ENCODE results near the gene ACTN1. TPM values are rescaled to one million over a fixed set of nuclear protein-coding genes. Genes with fewer than 3 reads are reported as not detected.

The ACTN1 gene
- total and polyA plus RNA-seq, 2 experiments from 2014 or later: 121 to 280 TPM

DNA sequence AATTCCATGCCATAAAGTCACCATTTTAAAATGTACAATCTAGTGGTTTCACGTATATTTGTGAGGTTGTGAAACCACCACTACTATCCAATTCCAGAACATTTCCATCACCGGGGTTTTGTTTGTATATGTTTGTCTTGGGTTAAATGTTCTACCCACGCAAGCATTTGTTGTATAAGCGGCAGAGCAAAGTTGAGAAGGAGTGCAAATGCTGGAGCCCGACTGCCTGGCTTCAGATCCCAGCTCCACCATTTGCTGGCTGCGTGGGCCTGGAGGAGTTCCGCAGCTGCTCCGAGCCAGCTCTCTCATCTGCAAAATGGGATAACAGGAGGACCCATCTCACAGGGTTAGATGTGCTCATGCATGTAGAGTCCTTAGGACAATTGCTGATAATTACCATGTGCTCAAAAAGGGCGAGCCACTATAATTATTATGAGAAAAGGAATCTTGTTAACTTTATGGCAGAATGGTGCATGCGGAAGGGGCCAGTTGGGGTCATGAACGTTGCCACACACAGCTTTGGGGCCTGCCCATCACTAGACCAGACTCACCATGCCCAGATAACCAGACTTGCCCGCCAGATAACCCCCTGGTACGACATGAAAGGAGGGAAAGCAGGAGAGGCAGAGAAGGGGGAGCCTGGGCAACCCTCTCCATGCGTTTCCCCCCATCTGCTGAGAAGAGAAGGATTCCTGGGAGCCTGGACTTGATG, 6.4 kb downstream of the ACTN1 start:
- H3K4me1 ChIP-seq (ENCODE audit: insufficient read depth): peaks cover 62% of the 10 kb centered on the region
- H3K27ac ChIP-seq (ENCODE audit: low read depth): no peak overlapping the region
- H3K36me3 ChIP-seq (ENCODE audit: insufficient read depth): 0 out of 2 replicates have a peak, but pooled peaks cover 3% of the 10 kb centered on the region
- H3K27me3 ChIP-seq (ENCODE audit: insufficient read depth): no peaks in the 10 kb centered on the region
- peaks cover 6% of the 10 kb centered on the region for H3K27me3 Mint-ChIP-seq (ENCODE audit: insufficient read depth, low read depth, poor library complexity)
- no peaks in the 10 kb centered on the region for H3K9me2 ChIP-seq (ENCODE audit: insufficient read depth)
- no peak overlapping the region for H3K4me3 ChIP-seq
- no peak for DNase-seq (ENCODE audit: low spot score)
- peaks cover 80% of the 10 kb centered on the region for H3K4me1 Mint-ChIP-seq
- H3K4me2 ChIP-seq: no peak overlapping the region
- no peak for ATAC-seq
- H4K20me1 ChIP-seq (replicated peaks; ENCODE audit: insufficient read depth): peaks cover 81% of the 10 kb centered on the region
- no peak overlapping the region for H3K27ac Mint-ChIP-seq
- H3K79me2 ChIP-seq (replicated peaks; ENCODE audit: insufficient read depth): peaks cover 100% of the 10 kb centered on the region
- H2AFZ ChIP-seq: no peak overlapping the region
- 0 out of 2 replicates have a peak, but pooled peaks cover 13% of the 10 kb centered on the region for H3F3A ChIP-seq (replicated peaks; ENCODE audit: low read depth)
- TF ChIP-seq POLR2AphosphoS5 (IDR thresholded peaks at IDR 0.05; ENCODE audit: low read depth): no peak
- TF ChIP-seq, protein P1, sequence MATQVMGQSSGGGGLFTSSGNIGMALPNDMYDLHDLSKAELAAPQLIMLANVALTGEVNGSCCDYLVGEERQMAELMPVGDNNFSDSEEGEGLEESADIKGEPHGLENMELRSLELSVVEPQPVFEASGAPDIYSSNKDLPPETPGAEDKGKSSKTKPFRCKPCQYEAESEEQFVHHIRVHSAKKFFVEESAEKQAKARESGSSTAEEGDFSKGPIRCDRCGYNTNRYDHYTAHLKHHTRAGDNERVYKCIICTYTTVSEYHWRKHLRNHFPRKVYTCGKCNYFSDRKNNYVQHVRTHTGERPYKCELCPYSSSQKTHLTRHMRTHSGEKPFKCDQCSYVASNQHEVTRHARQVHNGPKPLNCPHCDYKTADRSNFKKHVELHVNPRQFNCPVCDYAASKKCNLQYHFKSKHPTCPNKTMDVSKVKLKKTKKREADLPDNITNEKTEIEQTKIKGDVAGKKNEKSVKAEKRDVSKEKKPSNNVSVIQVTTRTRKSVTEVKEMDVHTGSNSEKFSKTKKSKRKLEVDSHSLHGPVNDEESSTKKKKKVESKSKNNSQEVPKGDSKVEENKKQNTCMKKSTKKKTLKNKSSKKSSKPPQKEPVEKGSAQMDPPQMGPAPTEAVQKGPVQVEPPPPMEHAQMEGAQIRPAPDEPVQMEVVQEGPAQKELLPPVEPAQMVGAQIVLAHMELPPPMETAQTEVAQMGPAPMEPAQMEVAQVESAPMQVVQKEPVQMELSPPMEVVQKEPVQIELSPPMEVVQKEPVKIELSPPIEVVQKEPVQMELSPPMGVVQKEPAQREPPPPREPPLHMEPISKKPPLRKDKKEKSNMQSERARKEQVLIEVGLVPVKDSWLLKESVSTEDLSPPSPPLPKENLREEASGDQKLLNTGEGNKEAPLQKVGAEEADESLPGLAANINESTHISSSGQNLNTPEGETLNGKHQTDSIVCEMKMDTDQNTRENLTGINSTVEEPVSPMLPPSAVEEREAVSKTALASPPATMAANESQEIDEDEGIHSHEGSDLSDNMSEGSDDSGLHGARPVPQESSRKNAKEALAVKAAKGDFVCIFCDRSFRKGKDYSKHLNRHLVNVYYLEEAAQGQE (IDR thresholded peaks at IDR 0.05; ENCODE audit: unreplicated experiment): no peak
- TF ChIP-seq, protein P2, sequence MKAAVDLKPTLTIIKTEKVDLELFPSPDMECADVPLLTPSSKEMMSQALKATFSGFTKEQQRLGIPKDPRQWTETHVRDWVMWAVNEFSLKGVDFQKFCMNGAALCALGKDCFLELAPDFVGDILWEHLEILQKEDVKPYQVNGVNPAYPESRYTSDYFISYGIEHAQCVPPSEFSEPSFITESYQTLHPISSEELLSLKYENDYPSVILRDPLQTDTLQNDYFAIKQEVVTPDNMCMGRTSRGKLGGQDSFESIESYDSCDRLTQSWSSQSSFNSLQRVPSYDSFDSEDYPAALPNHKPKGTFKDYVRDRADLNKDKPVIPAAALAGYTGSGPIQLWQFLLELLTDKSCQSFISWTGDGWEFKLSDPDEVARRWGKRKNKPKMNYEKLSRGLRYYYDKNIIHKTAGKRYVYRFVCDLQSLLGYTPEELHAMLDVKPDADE (IDR thresholded peaks at IDR 0.05): no peak
- no peak for TF ChIP-seq NANOG (IDR thresholded peaks at IDR 0.05; ENCODE audit: borderline replicate concordance)
- TF ChIP-seq STAT1 (IDR thresholded peaks at IDR 0.05; ENCODE audit: unreplicated experiment): no peak
- TF ChIP-seq ZNF331 (CRISPR knock-in tag; IDR thresholded peaks at IDR 0.05; ENCODE audit: low read depth): no peak
- TF ChIP-seq ZNF114 (CRISPR knock-in tag; IDR thresholded peaks at IDR 0.05): no peak
- no peak for TF ChIP-seq JUNB (IDR thresholded peaks at IDR 0.05; ENCODE audit: unreplicated experiment)
- no peak for TF ChIP-seq CREB1 (CRISPR knock-in tag; IDR thresholded peaks at IDR 0.05; ENCODE audit: low read depth)
- TF ChIP-seq, protein P3, sequence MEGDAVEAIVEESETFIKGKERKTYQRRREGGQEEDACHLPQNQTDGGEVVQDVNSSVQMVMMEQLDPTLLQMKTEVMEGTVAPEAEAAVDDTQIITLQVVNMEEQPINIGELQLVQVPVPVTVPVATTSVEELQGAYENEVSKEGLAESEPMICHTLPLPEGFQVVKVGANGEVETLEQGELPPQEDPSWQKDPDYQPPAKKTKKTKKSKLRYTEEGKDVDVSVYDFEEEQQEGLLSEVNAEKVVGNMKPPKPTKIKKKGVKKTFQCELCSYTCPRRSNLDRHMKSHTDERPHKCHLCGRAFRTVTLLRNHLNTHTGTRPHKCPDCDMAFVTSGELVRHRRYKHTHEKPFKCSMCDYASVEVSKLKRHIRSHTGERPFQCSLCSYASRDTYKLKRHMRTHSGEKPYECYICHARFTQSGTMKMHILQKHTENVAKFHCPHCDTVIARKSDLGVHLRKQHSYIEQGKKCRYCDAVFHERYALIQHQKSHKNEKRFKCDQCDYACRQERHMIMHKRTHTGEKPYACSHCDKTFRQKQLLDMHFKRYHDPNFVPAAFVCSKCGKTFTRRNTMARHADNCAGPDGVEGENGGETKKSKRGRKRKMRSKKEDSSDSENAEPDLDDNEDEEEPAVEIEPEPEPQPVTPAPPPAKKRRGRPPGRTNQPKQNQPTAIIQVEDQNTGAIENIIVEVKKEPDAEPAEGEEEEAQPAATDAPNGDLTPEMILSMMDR (conservative IDR thresholded peaks at IDR 0.05; ENCODE audit: low read depth in 2 of 2): no peak
- TF ChIP-seq EZH2phosphoT487 (IDR thresholded peaks at IDR 0.05; ENCODE audit: unreplicated experiment): no peak
- no peak for TF ChIP-seq EZH2 (IDR thresholded peaks at IDR 0.05; ENCODE audit: low read depth, unreplicated experiment)
- TF ChIP-seq, protein P4, sequence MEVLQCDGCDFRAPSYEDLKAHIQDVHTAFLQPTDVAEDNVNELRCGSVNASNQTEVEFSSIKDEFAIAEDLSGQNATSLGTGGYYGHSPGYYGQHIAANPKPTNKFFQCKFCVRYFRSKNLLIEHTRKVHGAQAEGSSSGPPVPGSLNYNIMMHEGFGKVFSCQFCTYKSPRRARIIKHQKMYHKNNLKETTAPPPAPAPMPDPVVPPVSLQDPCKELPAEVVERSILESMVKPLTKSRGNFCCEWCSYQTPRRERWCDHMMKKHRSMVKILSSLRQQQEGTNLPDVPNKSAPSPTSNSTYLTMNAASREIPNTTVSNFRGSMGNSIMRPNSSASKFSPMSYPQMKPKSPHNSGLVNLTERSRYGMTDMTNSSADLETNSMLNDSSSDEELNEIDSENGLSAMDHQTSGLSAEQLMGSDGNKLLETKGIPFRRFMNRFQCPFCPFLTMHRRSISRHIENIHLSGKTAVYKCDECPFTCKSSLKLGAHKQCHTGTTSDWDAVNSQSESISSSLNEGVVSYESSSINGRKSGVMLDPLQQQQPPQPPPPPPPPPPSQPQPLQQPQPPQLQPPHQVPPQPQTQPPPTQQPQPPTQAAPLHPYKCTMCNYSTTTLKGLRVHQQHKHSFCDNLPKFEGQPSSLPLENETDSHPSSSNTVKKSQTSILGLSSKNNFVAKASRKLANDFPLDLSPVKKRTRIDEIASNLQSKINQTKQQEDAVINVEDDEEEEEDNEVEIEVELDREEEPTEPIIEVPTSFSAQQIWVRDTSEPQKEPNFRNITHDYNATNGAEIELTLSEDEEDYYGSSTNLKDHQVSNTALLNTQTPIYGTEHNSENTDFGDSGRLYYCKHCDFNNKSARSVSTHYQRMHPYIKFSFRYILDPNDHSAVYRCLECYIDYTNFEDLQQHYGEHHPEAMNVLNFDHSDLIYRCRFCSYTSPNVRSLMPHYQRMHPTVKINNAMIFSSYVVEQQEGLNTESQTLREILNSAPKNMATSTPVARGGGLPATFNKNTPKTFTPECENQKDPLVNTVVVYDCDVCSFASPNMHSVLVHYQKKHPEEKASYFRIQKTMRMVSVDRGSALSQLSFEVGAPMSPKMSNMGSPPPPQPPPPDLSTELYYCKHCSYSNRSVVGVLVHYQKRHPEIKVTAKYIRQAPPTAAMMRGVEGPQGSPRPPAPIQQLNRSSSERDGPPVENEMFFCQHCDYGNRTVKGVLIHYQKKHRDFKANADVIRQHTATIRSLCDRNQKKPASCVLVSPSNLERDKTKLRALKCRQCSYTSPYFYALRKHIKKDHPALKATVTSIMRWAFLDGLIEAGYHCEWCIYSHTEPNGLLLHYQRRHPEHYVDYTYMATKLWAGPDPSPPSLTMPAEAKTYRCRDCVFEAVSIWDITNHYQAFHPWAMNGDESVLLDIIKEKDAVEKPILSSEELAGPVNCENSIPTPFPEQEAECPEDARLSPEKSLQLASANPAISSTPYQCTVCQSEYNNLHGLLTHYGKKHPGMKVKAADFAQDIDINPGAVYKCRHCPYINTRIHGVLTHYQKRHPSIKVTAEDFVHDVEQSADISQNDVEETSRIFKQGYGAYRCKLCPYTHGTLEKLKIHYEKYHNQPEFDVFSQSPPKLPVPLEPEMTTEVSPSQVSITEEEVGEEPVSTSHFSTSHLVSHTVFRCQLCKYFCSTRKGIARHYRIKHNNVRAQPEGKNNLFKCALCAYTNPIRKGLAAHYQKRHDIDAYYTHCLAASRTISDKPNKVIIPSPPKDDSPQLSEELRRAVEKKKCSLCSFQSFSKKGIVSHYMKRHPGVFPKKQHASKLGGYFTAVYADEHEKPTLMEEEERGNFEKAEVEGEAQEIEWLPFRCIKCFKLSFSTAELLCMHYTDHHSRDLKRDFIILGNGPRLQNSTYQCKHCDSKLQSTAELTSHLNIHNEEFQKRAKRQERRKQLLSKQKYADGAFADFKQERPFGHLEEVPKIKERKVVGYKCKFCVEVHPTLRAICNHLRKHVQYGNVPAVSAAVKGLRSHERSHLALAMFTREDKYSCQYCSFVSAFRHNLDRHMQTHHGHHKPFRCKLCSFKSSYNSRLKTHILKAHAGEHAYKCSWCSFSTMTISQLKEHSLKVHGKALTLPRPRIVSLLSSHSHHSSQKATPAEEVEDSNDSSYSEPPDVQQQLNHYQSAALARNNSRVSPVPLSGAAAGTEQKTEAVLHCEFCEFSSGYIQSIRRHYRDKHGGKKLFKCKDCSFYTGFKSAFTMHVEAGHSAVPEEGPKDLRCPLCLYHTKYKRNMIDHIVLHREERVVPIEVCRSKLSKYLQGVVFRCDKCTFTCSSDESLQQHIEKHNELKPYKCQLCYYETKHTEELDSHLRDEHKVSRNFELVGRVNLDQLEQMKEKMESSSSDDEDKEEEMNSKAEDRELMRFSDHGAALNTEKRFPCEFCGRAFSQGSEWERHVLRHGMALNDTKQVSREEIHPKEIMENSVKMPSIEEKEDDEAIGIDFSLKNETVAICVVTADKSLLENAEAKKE (CRISPR knock-in tag; IDR thresholded peaks at IDR 0.05): no peak
- H3K4me3 Mint-ChIP-seq: no peak overlapping the region
- no peaks in the 10 kb centered on the region for H3K9me3 Mint-ChIP-seq
- H3K36me3 Mint-ChIP-seq (ENCODE audit: low read depth): peaks cover 59% of the 10 kb centered on the region
